Activated CD4-positive, alpha-beta T cell treated with anti-CD3 and anti-CD28 coated beads for 48 hours (primary cell): ENCODE results near the gene B3GNT4.
A peak's percentile ranks its signal among the peaks of the same experiment; 100 is the strongest.
"Not testable (repeated sequence)": the region's sequence is repeated elsewhere in the genome, so short reads cannot be mapped to it uniquely, and the experiment has no call there.

ENCODE experiments used
- DNase-seq: peaks from one replicate; pipeline ENCODE4 v3.0.0-alpha.2; 2020

Gene B3GNT4

GRCh38 chr12:122203301-122204166 is at the start of gene B3GNT4:
Gene B3GNT4, plus strand, starts transcription at chr12:122203709. Its CDS starts 910 bp downstream, at chr12:122204619.
- DNase-seq: peak; percentile 72

- DNase-seq: no peak
These were observed 47.8 kb upstream of the B3GNT4 start for GRCh38 chr12:122155705-122156104.

GRCh38 chr12:122158700-122159285 is 44.7 kb upstream of the B3GNT4 start:
- no peak for DNase-seq

GRCh38 chr12:122159882-122160281 is 43.6 kb upstream of the B3GNT4 start:
- no peak for DNase-seq

- no peak for DNase-seq
These were observed 42.7 kb upstream of the B3GNT4 start for GRCh38 chr12:122160761-122161160.

- no peak for DNase-seq
These were observed 41.8 kb upstream of the B3GNT4 start for GRCh38 chr12:122161682-122162081.

GRCh38 chr12:122162976-122163375 is 40.5 kb upstream of the B3GNT4 start:
- no peak for DNase-seq

- peak; percentile 74 for DNase-seq
These were observed 36.8 kb upstream of the B3GNT4 start for GRCh38 chr12:122166422-122167349.

- no peak for DNase-seq
These were observed 36.1 kb upstream of the B3GNT4 start for GRCh38 chr12:122167356-122167925.

- no peak for DNase-seq
These were observed 35.0 kb upstream of the B3GNT4 start for GRCh38 chr12:122168492-122168891.

- DNase-seq: no peak
These were observed 32.1 kb upstream of the B3GNT4 start for GRCh38 chr12:122171399-122171798.

GRCh38 chr12:122172262-122172939 is 31.1 kb upstream of the B3GNT4 start:
- no peak for DNase-seq

GRCh38 chr12:122174155-122174845 is 29.2 kb upstream of the B3GNT4 start, which contains the start of gene IL31:
Gene IL31, minus strand, starts transcription at chr12:122174221. Its CDS starts 49 bp downstream, at chr12:122174172.
- DNase-seq: peak; percentile 67

GRCh38 chr12:122176473-122176872 is 27.0 kb upstream of the B3GNT4 start:
- DNase-seq: not testable (repeated sequence)

GRCh38 chr12:122182887-122183587 is 20.5 kb upstream of the B3GNT4 start, which contains the start of gene LRRC43:
Gene LRRC43, plus strand, starts transcription at chr12:122183123. Its CDS starts 22 bp downstream, at chr12:122183145.
- peak; percentile 32 for DNase-seq

- DNase-seq: no peak
These were observed 19.9 kb upstream of the B3GNT4 start for GRCh38 chr12:122183588-122183940.

- DNase-seq: no peak
These were observed 19.0 kb upstream of the B3GNT4 start for GRCh38 chr12:122184517-122184916.

- DNase-seq: no peak
These were observed 18.4 kb upstream of the B3GNT4 start for GRCh38 chr12:122185079-122185478.

- no peak for DNase-seq
These were observed 17.9 kb upstream of the B3GNT4 start for GRCh38 chr12:122185494-122186082.

- DNase-seq: no peak
These were observed 16.0 kb upstream of the B3GNT4 start for GRCh38 chr12:122187466-122187865.
